Omental fat pad (tissue), 4 donors: Measurements from ENCODE around the gene VDR. TPM values are rescaled to one million over a fixed set of nuclear protein-coding genes. Genes with fewer than 3 reads are reported as not detected.
"Not testable (repeated sequence)": the region's sequence is repeated elsewhere in the genome, so short reads cannot be mapped to it uniquely, and the experiment has no call there.

Experiments used
- ATAC-seq: fragments of 150-250 bp; one replicate; pipeline ENCODE4 v1.9.1; 2016; ENCODE audit warnings: mild to moderate bottlenecking, moderate library complexity; ENCODE audit not compliant: low FRiP score
- DNase-seq: peaks from one replicate; pipeline ENCODE4 v3.0.0-alpha.2; 2019; ENCODE audit warnings: low spot score
- total RNA-seq, 4 donors: library from RNA; depleted of rRNA; stranded (reverse); fragments of >200 nt; gene quantifications; one replicate each; pipeline ENCODE4 v1.1.0, GENCODE V29; 2016
- TF ChIP-seq, protein P1 (sequence below), 3 donors: fragments of 450-650 bp; IDR thresholded peaks; one replicate each; pipeline ENCODE4 v1.5.1; 2016 to 2017; ENCODE audit warnings: antibody characterized with exemption in 3 of 3, mild to moderate bottlenecking in 3 of 3, moderate library complexity in 2 of 3

VDR gene
- total RNA-seq, 4 donors from 2014 or later, result 2.8 to 10.0 (median 6.3) TPM

DNA sequence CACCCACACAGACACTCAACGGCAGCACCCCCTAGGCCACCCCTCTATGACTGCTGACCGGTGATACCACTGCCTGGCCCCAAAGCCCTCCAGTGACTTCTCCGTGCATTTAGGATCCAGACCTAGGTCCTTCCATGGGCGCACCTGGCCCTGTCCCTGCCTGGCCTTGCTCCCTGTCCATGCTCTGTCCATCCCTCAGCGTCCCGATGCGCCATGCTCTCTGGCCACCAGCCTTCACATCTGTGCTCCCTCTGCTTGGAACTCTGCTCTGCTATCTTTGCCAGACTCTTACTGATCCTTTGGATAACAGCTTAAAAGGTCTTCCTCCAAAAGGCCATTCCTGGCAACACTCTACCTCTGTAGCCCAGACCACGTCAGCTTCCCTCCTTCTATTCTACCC lies 59.7 kb downstream of the VDR start:
- DNase-seq, result no peak
- TF ChIP-seq, protein P1, sequence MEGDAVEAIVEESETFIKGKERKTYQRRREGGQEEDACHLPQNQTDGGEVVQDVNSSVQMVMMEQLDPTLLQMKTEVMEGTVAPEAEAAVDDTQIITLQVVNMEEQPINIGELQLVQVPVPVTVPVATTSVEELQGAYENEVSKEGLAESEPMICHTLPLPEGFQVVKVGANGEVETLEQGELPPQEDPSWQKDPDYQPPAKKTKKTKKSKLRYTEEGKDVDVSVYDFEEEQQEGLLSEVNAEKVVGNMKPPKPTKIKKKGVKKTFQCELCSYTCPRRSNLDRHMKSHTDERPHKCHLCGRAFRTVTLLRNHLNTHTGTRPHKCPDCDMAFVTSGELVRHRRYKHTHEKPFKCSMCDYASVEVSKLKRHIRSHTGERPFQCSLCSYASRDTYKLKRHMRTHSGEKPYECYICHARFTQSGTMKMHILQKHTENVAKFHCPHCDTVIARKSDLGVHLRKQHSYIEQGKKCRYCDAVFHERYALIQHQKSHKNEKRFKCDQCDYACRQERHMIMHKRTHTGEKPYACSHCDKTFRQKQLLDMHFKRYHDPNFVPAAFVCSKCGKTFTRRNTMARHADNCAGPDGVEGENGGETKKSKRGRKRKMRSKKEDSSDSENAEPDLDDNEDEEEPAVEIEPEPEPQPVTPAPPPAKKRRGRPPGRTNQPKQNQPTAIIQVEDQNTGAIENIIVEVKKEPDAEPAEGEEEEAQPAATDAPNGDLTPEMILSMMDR (IDR thresholded peaks at IDR 0.05), result no peak

DNA sequence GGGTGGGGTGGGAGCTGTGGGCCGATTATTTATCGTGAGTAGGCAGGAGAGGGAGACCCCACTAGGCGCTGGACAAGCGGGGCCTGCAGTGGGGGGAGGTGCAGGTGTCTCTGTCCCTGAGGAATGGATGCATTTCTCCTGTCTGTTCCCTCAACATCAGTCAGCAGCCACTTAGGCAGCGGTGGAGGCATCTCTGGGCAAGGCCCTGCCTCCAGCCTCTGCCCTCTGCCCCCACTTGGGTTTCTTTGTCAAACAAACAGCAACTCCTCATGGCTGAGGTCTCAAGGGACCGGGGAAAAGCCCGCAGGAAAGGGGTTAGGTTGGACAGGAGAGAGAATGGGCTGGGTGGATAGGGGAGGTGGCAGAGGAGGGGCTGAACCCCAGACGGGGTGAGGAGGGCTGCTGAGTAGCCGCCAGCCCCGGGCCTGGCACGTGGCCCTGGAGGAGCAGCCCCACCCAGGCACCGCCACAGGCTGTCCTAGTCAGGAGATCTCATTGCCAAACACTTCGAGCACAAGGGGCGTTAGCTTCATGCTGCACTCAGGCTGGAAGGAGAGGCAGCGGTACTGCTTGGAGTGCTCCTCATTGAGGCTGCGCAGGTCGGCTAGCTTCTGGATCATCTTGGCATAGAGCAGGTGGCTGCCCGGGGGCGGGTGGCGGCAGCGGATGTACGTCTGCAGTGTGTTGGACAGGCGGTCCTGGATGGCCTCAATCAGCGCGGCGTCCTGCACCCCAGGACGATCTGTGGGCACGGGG lies 60.4 kb downstream of the VDR start:
- ATAC-seq (peak; percentile 22), DNase-seq (no peak)
- TF ChIP-seq, protein P1 (IDR thresholded peaks at IDR 0.05), result no peak

More for the DNA sequence above, 59.7 kb downstream of the VDR start:
- ATAC-seq, result no peak

DNA sequence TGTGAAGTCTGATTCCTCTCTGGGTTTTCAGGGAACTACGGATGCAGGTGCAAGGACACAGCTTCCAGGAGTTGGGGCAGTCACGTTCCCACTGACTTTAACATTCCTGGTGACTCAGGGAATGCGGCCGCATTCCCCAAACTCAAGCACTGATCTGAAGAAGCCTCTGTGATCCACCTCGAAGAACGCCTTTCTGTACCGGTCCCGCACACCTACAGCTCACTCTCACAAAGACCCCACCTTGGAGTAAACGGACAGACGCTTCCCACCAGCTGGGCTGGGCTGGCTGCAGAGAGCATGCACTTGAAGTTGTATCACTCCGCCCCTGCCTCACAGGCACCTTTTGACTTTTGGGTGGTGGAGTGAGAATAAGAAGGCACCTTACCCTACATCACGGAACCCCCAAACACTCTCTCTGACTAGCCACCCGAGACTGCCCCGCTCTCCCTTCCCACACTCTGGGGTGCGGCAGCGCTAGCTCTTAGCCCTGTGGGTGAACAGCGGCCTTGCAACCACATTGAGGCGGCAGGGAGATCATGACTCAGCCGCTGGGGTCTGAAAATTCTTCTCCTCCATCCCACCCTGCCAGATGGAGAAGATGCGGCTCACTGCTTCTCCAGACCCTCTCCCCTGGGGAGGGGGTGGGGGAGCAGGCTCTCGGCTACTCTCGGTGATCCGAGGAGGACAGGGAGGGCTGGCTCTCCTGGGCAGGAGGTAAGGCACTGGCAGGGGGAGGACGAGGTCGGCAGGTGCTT lies 61.4 kb downstream of the VDR start:
- ATAC-seq, result no peak
- TF ChIP-seq, protein P1 (IDR thresholded peaks at IDR 0.05), result no peak
- DNase-seq, result no peak

GRCh38 chr12:47842543-47842942 lies 62.3 kb downstream of the VDR start:
- not testable (repeated sequence) for DNase-seq, ATAC-seq

DNA sequence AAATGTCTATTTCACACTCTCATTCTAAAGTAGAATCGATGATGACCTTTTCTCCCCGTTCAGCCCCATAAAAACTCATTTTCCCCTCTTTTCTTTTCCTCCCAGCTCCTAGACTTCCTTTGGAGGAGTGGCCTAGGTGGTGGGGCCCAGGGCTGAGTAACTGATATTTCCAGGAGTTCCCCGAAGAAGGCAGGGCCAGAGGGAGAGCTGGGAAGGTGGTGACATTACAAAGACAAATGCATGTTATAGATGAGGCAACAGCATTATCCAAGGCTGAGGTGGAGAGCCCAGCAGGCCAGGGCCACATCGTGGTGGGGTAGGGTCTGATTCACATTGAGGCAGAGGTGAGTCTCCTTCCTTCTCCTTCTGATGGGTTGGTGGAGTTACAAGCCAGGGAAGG lies 62.9 kb downstream of the VDR start:
- DNase-seq (no peak), ATAC-seq (peak; percentile 37)
- TF ChIP-seq, protein P1 (IDR thresholded peaks at IDR 0.05), result no peak

DNA sequence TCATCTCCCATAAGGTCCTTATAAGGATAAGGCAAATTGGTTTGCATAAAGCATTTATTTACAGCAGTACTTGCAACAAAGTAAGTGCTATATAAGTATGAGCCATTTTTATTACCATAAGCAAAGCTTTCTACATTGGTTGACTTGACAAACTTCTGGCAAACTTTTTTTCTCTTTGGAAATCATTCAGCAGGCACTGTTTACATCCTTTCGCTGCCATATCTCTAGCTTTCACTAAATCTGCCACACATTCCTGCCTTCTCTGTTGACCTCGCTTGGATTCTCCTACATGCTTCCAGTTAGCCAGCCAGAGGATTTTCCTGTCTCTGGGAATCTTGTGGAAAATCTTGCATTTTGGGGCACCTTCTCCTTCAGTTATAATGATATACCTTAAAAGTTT lies 63.3 kb downstream of the VDR start:
- no peak for DNase-seq
- TF ChIP-seq, protein P1 (IDR thresholded peaks at IDR 0.05), result no peak
- no peak for ATAC-seq

DNA sequence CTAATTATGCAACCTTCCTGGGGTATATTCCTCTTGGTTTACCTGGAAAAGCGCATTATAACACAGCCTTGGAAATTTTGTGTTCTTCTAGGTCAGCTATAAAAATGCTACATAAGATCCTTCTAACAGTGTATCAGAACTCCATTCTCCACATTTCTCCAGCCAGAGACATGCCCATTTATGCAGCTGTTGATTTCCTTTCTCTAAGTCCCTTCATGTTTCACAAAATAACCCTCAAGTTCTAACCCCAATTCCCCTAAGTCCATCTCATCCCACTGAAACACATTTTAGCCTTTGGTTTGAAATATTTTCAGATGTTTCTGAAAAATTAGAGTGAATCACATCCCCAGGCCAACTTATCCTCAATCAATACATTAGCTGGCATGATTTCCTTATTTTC lies 64.2 kb downstream of the VDR start:
- TF ChIP-seq, protein P1 (IDR thresholded peaks at IDR 0.05), result no peak
- ATAC-seq (no peak), DNase-seq (no peak)
